SK-N-SH (cell line): ENCODE measurements around the gene KLHDC7B. TPM values are rescaled to one million over a fixed set of nuclear protein-coding genes. Genes with fewer than 3 reads are reported as not detected.

Experiments used
- CTCF ChIA-PET: fragments of 300-600, 350-600 bp; formaldehyde crosslinking; extraction: SDS; loops from one replicate; lab custom pipeline; 2021; lab: Yijun Ruan, JAX
- POLR2A ChIA-PET: fragments of 350-600 bp; sonication (Branson Sonifier 250); formaldehyde crosslinking; extraction: SDS; loops from one replicate; lab custom pipeline; 2020; ENCODE audit warnings: antibody characterized with exemption, inconsistent platforms; lab: Yijun Ruan, JAX
- DNase-seq: peaks from one replicate; pipeline ENCODE4 v3.0.0; 2012
- H2AFZ ChIP-seq: fragments of 200-600 bp; sonication (generic); 2 replicates; pipeline ENCODE4 v1.8.1; 2016; ENCODE audit warnings: antibody characterized with exemption, mild to moderate bottlenecking, low read depth
- H3F3A ChIP-seq: fragments of 200-600 bp; sonication (generic); replicated peaks from 2 replicates; pipeline ENCODE3; 2016; ENCODE audit warnings: antibody characterized with exemption, mild to moderate bottlenecking; ENCODE audit not compliant: insufficient read depth
- H3K27ac ChIP-seq, 2 experiments: fragments of 200-500 bp in 1 of 2; fragments of 200-600 bp in 1 of 2; sonication (Bioruptor generic) in 1 of 2; sonication (generic), shearing (Covaris generic) in 1 of 2; 2 replicates each; pipeline versions ENCODE4 v1.5.1 to v1.6.1; 2014 to 2016; ENCODE audit warnings: low read depth in 2 of 2, inconsistent platforms in 1 of 2, low read length in 1 of 2, mild to moderate bottlenecking in 1 of 2, mixed read lengths in 1 of 2
- H3K27me3 ChIP-seq: fragments of 200-600 bp; sonication (generic), shearing (Covaris generic); 2 replicates; pipeline ENCODE4 v1.6.1; 2016; ENCODE audit warnings: mixed run types; ENCODE audit not compliant: insufficient read depth
- H3K36me3 ChIP-seq, 2 experiments: fragments of 200-500 bp in 1 of 2; fragments of 200-600 bp in 1 of 2; sonication (Bioruptor generic) in 1 of 2; sonication (generic) in 1 of 2; replicated peaks in 1 of 2; 2 replicates each; pipeline versions ENCODE3 to v1.5.1; 2014 to 2016; ENCODE audit warnings: low read length in 1 of 2, mild to moderate bottlenecking in 1 of 2; ENCODE audit not compliant: insufficient read depth in 2 of 2, control insufficient read depth in 1 of 2
- H3K4me1 ChIP-seq, 2 experiments: fragments of 200-500 bp in 1 of 2; fragments of 200-600 bp in 1 of 2; sonication (Bioruptor generic) in 1 of 2; sonication (generic), shearing (Covaris generic) in 1 of 2; 2 replicates each; pipeline versions ENCODE4 v1.5.1 to v1.6.1; 2014 to 2016; ENCODE audit warnings: low read depth in 1 of 2, low read length in 1 of 2, mixed run types in 1 of 2; ENCODE audit not compliant: insufficient read depth in 2 of 2, control insufficient read depth in 1 of 2
- H3K4me2 ChIP-seq: fragments of 200-600 bp; sonication (generic), shearing (Covaris generic); 2 replicates; pipeline ENCODE4 v1.6.1; 2017; ENCODE audit warnings: mixed run types
- H3K4me3 ChIP-seq, 2 experiments: fragments of 200-500 bp in 1 of 2; fragments of 200-600 bp in 1 of 2; sonication (Bioruptor generic) in 1 of 2; sonication (generic), shearing (Covaris generic) in 1 of 2; 2 replicates each; pipeline versions ENCODE4 v1.5.1 to v1.8.1; 2014 to 2016; ENCODE audit warnings: low read depth in 2 of 2, inconsistent platforms in 1 of 2, low read length in 1 of 2, mild to moderate bottlenecking in 1 of 2, mixed read lengths in 1 of 2, moderate library complexity in 1 of 2
- H3K79me2 ChIP-seq: fragments of 200-600 bp; sonication (generic); 2 replicates; pipeline ENCODE4 v1.8.1; 2017; ENCODE audit warnings: mild to moderate bottlenecking; ENCODE audit not compliant: insufficient read depth
- H3K9ac ChIP-seq: fragments of 200-600 bp; sonication (generic); 2 replicates; pipeline ENCODE4 v1.6.1; 2017; ENCODE audit warnings: mixed run types
- H3K9me2 ChIP-seq: fragments of 200-600 bp; sonication (generic); 2 replicates; pipeline ENCODE4 v1.6.1; 2017; ENCODE audit warnings: mixed run types
- H3K9me3 ChIP-seq: fragments of 200-600 bp; sonication (generic); 2 replicates; pipeline ENCODE4 v1.6.1; 2017; ENCODE audit warnings: mixed run types, mild to moderate bottlenecking, moderate library complexity
- H4K20me1 ChIP-seq: fragments of 200-600 bp; sonication (generic); 2 replicates; pipeline ENCODE4 v1.6.1; 2017; ENCODE audit warnings: mild to moderate bottlenecking, mixed run types; ENCODE audit not compliant: insufficient read depth
- CHD2 ChIP-seq: fragments of 150-350 bp; IDR thresholded peaks from 2 replicates; pipeline ENCODE4 v1.6.1; 2018; ENCODE audit warnings: low read length; ENCODE audit not compliant: partially characterized antibody
- ELF1 ChIP-seq: IDR thresholded peaks from 2 replicates; pipeline ENCODE4 v1.4.0; 2012
- EZH2phosphoT487 ChIP-seq: fragments of 200-600 bp; sonication (generic); IDR thresholded peaks from 2 replicates; pipeline ENCODE4 v1.6.1; 2017; ENCODE audit warnings: low read depth, mixed run types, mild to moderate bottlenecking, antibody characterized with exemption, moderate library complexity, borderline replicate concordance
- FOSL2 ChIP-seq: IDR thresholded peaks from 2 replicates; pipeline ENCODE4 v1.4.0; 2012; ENCODE audit warnings: low read depth, mild to moderate bottlenecking, moderate library complexity, borderline replicate concordance
- FOXJ3 ChIP-seq: sonication (generic); formaldehyde crosslinking; IDR thresholded peaks from 2 replicates; pipeline ENCODE4 v1.5.1; 2020; ENCODE audit warnings: mild to moderate bottlenecking, missing genetic modification reagents
- FOXM1 ChIP-seq: IDR thresholded peaks from 2 replicates; pipeline ENCODE4 v1.4.0; 2012; ENCODE audit warnings: low read depth, mild to moderate bottlenecking
- GABPA ChIP-seq: IDR thresholded peaks from 2 replicates; pipeline ENCODE4 v1.4.0; 2012; ENCODE audit warnings: low read depth, mild to moderate bottlenecking
- MAX ChIP-seq: IDR thresholded peaks from 2 replicates; pipeline ENCODE4 v1.4.0; 2012; ENCODE audit warnings: low read depth
- MEF2A ChIP-seq: IDR thresholded peaks from 2 replicates; pipeline ENCODE4 v1.4.0; 2012; ENCODE audit warnings: low read depth, borderline replicate concordance
- NFIC ChIP-seq: IDR thresholded peaks from 2 replicates; pipeline ENCODE4 v1.4.0; 2012; ENCODE audit warnings: borderline replicate concordance
- PBX3 ChIP-seq: IDR thresholded peaks from 2 replicates; pipeline ENCODE4; 2012
- POLR2AphosphoS5 ChIP-seq: IDR thresholded peaks from 2 replicates; pipeline ENCODE4 v1.6.1; 2012; ENCODE audit warnings: low read depth, low read length
- RFX5 ChIP-seq: IDR thresholded peaks from 2 replicates; pipeline ENCODE4 v1.6.1; 2012; ENCODE audit warnings: mild to moderate bottlenecking, improper control_type of control experiment, low read length
- RXRA ChIP-seq: IDR thresholded peaks from 2 replicates; pipeline ENCODE4 v1.4.0; 2012; ENCODE audit warnings: low read depth, mild to moderate bottlenecking, borderline replicate concordance
- SMC3 ChIP-seq: IDR thresholded peaks from 2 replicates; pipeline ENCODE4 v1.6.1; 2012; ENCODE audit warnings: low read depth, low read length, improper control_type of control experiment
- TCF12 ChIP-seq: IDR thresholded peaks from 2 replicates; pipeline ENCODE4 v1.4.0; 2012
- USF1 ChIP-seq: IDR thresholded peaks from 2 replicates; pipeline ENCODE4 v1.4.0; 2012; ENCODE audit warnings: low read depth, borderline replicate concordance
- USF2 ChIP-seq: fragments of 150-350 bp; IDR thresholded peaks from 2 replicates; pipeline ENCODE4 v1.6.1; 2017; ENCODE audit warnings: antibody characterized with exemption, low read length, low read depth, borderline replicate concordance
- YY1 ChIP-seq: IDR thresholded peaks from 2 replicates; pipeline ENCODE4 v1.4.0; 2012; ENCODE audit warnings: low read depth, mild to moderate bottlenecking
- WGBS: methylation state at CpG from one replicate; pipeline ENCODE4 v1.1.6; 2017; ENCODE audit warnings: low lambda C conversion rate; 5-methylcytosine and 5-hydroxymethylcytosine counted together
- polyA plus RNA-seq, 3 experiments: library from polyadenylated mRNA; depleted of rRNA; stranded (reverse); fragments of >200 nt; gene quantifications; 2 replicates each; pipeline ENCODE4 v1.2.3, GENCODE V29; 2012

Gene KLHDC7B
- polyA plus RNA-seq, 1 of the 3 experiments (the other 2 are of a cell fraction), result 0.07 TPM

- no peak for TF ChIP-seq MEF2A
- no peak for TF ChIP-seq NFIC
- no peak for TF ChIP-seq RXRA
- TF ChIP-seq TCF12, result no peak
Observed at GRCh38 chr22:50522806-50523438, 22.8 kb upstream of the KLHDC7B start (continued).

GRCh38 chr22:50523458-50523805 lies 22.3 kb upstream of the KLHDC7B start:
- no peak for TF ChIP-seq RXRA
- TF ChIP-seq MAX, result no peak
- TF ChIP-seq FOXM1, result no peak
- no peak for TF ChIP-seq FOSL2
- TF ChIP-seq NFIC, result no peak
- TF ChIP-seq ELF1, result no peak
- no peak for TF ChIP-seq YY1
- TF ChIP-seq USF1, result no peak
- TF ChIP-seq FOXJ3 (CRISPR knock-in tag), result no peak
- no peak for TF ChIP-seq CHD2
- TF ChIP-seq RFX5, result no peak
- no peak for TF ChIP-seq PBX3
- no peak for TF ChIP-seq GABPA
- no peak for TF ChIP-seq MEF2A
- TF ChIP-seq SMC3, result no peak
- TF ChIP-seq EZH2phosphoT487, result no peak
- no peak for TF ChIP-seq POLR2AphosphoS5
- no peak for TF ChIP-seq USF2
- Histone ChIP-seq H3K9me2 (no peaks in the 10 kb centered on the region), H3K4me2 (no peak overlapping the region; the same call in 1 of the 2 replicates), H3K4me3 (no peak overlapping the region), H3K4me1 (peaks cover 7 to 24% of the 10 kb centered on the region in 2 experiments; a peak in 2 of 4 replicates), H4K20me1 (peaks cover 8% of the 10 kb centered on the region; the same call in 1 of the 2 replicates), H3K36me3 (peaks cover 7 to 39% of the 10 kb centered on the region in 2 experiments), H3F3A (peaks cover 16% of the 10 kb centered on the region), H3K27ac (no peak overlapping the region), H3K79me2 (peaks cover 18% of the 10 kb centered on the region), H3K27me3 (no peaks in the 10 kb centered on the region), H3K9ac (no peak overlapping the region), H3K9me3 (no peaks in the 10 kb centered on the region), H2AFZ (no peak overlapping the region)
- DNase-seq, result no peak
- POLR2A ChIA-PET, result no interaction called here
- WGBS, result 93% methylated on average over 16 of the region's 16 CpGs
- CTCF ChIA-PET, result interaction anchor here (0.7 to 3.4 kb wide), 3 partner anchors 25 to 48 kb away, joined by 3 to 53 read pairs (median 6); partner anchors contain the start of gene SYCE3
